Endothelial cell of umbilical vein (primary cell): ENCODE results near the gene SLC29A3.

Experiments used
- CTCF ChIP-seq, 2 donors: IDR thresholded peaks; 1 replicate in 1 of 2; 2 replicates in 1 of 2; pipeline ENCODE4 v1.5.1; 2011; ENCODE audit warnings: low read length in 2 of 2, mild to moderate bottlenecking in 2 of 2, moderate library complexity in 2 of 2, control low read depth in 1 of 2, inconsistent platforms in 1 of 2, low read depth in 1 of 2; ENCODE audit not compliant: insufficient read depth in 1 of 2; ENCODE audit errors: extremely low read depth in 1 of 2
- EZH2 ChIP-seq: IDR thresholded peaks from 2 replicates; pipeline ENCODE4 v1.6.1; 2012; ENCODE audit warnings: borderline replicate concordance, low read depth, mild to moderate bottlenecking, moderate library complexity, low read length, inconsistent platforms; ENCODE audit not compliant: severe bottlenecking
- MAX ChIP-seq: IDR thresholded peaks from 2 replicates; pipeline ENCODE4 v1.6.1; 2011; ENCODE audit not compliant: insufficient read depth, insufficient read length
- POLR2A ChIP-seq: IDR thresholded peaks from 2 replicates; pipeline ENCODE4 v1.6.1; 2012; ENCODE audit warnings: low read depth, mild to moderate bottlenecking, control low read depth, low read length
- POLR2AphosphoS5 ChIP-seq: IDR thresholded peaks from 2 replicates; pipeline ENCODE4 v1.6.1; 2012; ENCODE audit warnings: low read depth, mild to moderate bottlenecking, control low read depth, low read length, moderate library complexity; ENCODE audit not compliant: insufficient read depth

- TF ChIP-seq CTCF (IDR thresholded peaks at IDR 0.05; ENCODE audit: extremely low read depth in 1 of 2, insufficient read depth in 1 of 2, low read depth in 1 of 2, low read length in 2 of 2) (no peak), EZH2 (no peak), POLR2A (no peak), MAX (no peak), POLR2AphosphoS5 (no peak)
These were observed 52.7 kb downstream of the SLC29A3 start for GRCh38 chr10:71371750-71372166.
